HepG2 (cell line): Measurements from ENCODE around the gene MS4A1. TPM values are rescaled to one million over a fixed set of nuclear protein-coding genes. Genes with fewer than 3 reads are reported as not detected.

Experiments used
- ATAC-seq: fragments of 200-7000 bp; cut with Tn5 transposase; 3 replicates; pipeline ENCODE4 v1.9.1; 2020; ENCODE audit warnings: mild to moderate bottlenecking, moderate library complexity
- BruUV-seq: library from RNA; stranded (reverse); fragments of 400-500 nt; replicated peaks from 2 replicates; lab custom pipeline; 2021; lab: Mats Ljungman, UMichigan
- CTCF ChIA-PET: fragments of 300-600 bp; formaldehyde crosslinking; extraction: SDS; loops from one replicate; lab custom pipeline; 2021; ENCODE audit warnings: low total read pairs, inconsistent platforms, low intra/inter-chr PET ratio; lab: Yijun Ruan, JAX
- POLR2A ChIA-PET: fragments of 350-600 bp; sonication (Branson Sonifier 250); formaldehyde crosslinking; loops from one replicate; lab custom pipeline; 2020; ENCODE audit warnings: antibody characterized with exemption, inconsistent platforms; lab: Yijun Ruan, JAX
- DNase-seq: peaks from one replicate; pipeline ENCODE4 v3.0.0-alpha.2; 2015; ENCODE audit warnings: low spot score
- FAIRE-seq: peaks from 3 replicates; lab custom pipeline; 2011; peaks lifted over from hg19 to GRCh38; lab: Jason Lieb, UNC
- H2AFZ ChIP-seq: one replicate; pipeline ENCODE4 v1.6.1; 2011; ENCODE audit warnings: low read length, inconsistent platforms
- H3K27ac ChIP-seq: fragments of 300-600 bp; 3 replicates; pipeline ENCODE4 v1.8.0; 2011; ENCODE audit warnings: mixed run types, mild to moderate bottlenecking, mixed read lengths, low read length, inconsistent platforms; ENCODE audit not compliant: insufficient read depth; ENCODE audit errors: extremely low read length
- H3K27me3 ChIP-seq, 2 experiments: fragments of 200-600 bp in 1 of 2; 2 replicates in 1 of 2; 3 replicates in 1 of 2; pipeline versions ENCODE4 v1.6.0 to v1.8.0; 2011; ENCODE audit warnings: low read length in 2 of 2, mild to moderate bottlenecking in 2 of 2, moderate library complexity in 2 of 2, inconsistent platforms in 1 of 2; ENCODE audit not compliant: insufficient read depth in 2 of 2, control insufficient read depth in 1 of 2
- H3K36me3 ChIP-seq, 2 experiments: fragments of 200-600 bp in 1 of 2; replicated peaks in 1 of 2; 2 replicates in 1 of 2; 3 replicates in 1 of 2; pipeline versions ENCODE4 v1.5.1 to v1.8.0; 2011; ENCODE audit warnings: low read length in 2 of 2, inconsistent platforms in 1 of 2; ENCODE audit not compliant: insufficient read depth in 2 of 2, control insufficient read depth in 1 of 2
- H3K4me1 ChIP-seq: 2 replicates; pipeline ENCODE4 v1.5.1; 2012; ENCODE audit warnings: low read length, inconsistent platforms; ENCODE audit not compliant: insufficient read depth
- H3K4me2 ChIP-seq: 2 replicates; pipeline ENCODE4 v1.6.0; 2011; ENCODE audit warnings: low read depth, low read length, inconsistent platforms
- H3K4me3 ChIP-seq, 3 experiments: fragments of 200-600 bp in 1 of 3; sonication (generic), shearing (Covaris generic) in 1 of 3; replicated peaks in 1 of 3; 2 replicates each; pipeline ENCODE4 v1.5.1; 2011 to 2016; ENCODE audit warnings: low read length in 3 of 3, inconsistent platforms in 2 of 3, low read depth in 2 of 3, mild to moderate bottlenecking in 2 of 3, control low read depth in 1 of 3, mixed read lengths in 1 of 3; ENCODE audit not compliant: insufficient read depth in 1 of 3
- H3K79me2 ChIP-seq: one replicate; pipeline ENCODE4 v1.6.1; 2011; ENCODE audit warnings: low read length, inconsistent platforms; ENCODE audit not compliant: insufficient read depth
- H3K9ac ChIP-seq: 2 replicates; pipeline ENCODE4 v1.6.0; 2011; ENCODE audit warnings: mild to moderate bottlenecking, low read depth, low read length, inconsistent platforms; ENCODE audit not compliant: insufficient read depth
- H3K9me3 ChIP-seq: 2 replicates; pipeline ENCODE4 v1.5.1; 2012; ENCODE audit warnings: mild to moderate bottlenecking, low read length
- H4K20me1 ChIP-seq: 2 replicates; pipeline ENCODE4 v1.6.0; 2011; ENCODE audit warnings: inconsistent platforms, mild to moderate bottlenecking, low read length, moderate library complexity; ENCODE audit not compliant: insufficient read depth
- EEA1 ChIP-seq: sonication (generic); formaldehyde crosslinking; IDR thresholded peaks from 2 replicates; pipeline ENCODE4 v1.5.1; 2020; ENCODE audit warnings: mild to moderate bottlenecking, missing genetic modification reagents, borderline replicate concordance
- EED ChIP-seq: sonication (generic); formaldehyde crosslinking; IDR thresholded peaks from 2 replicates; pipeline ENCODE4 v1.5.0; 2020; ENCODE audit warnings: mild to moderate bottlenecking, missing genetic modification reagents
- MED13 ChIP-seq: sonication (generic); formaldehyde crosslinking; IDR thresholded peaks from 2 replicates; pipeline ENCODE4 v1.5.0; 2020; ENCODE audit warnings: missing genetic modification reagents
- NAIF1 ChIP-seq: sonication (generic); formaldehyde crosslinking; IDR thresholded peaks from 2 replicates; pipeline ENCODE4 v1.5.0; 2020; ENCODE audit warnings: mild to moderate bottlenecking, missing genetic modification reagents, borderline replicate concordance
- SIX4 ChIP-seq: sonication (generic); formaldehyde crosslinking; IDR thresholded peaks from 2 replicates; pipeline ENCODE4 v1.4.0; 2020; ENCODE audit warnings: missing genetic modification reagents
- ZNF180 ChIP-seq: sonication (generic); formaldehyde crosslinking; IDR thresholded peaks from 2 replicates; pipeline ENCODE4 v1.4.0; 2020; ENCODE audit warnings: low read depth, missing genetic modification reagents, borderline replicate concordance
- ZNF331 ChIP-seq: sonication (generic); formaldehyde crosslinking; IDR thresholded peaks from 2 replicates; pipeline ENCODE4 v1.4.0; 2020; ENCODE audit warnings: missing genetic modification reagents
- ZNF616 ChIP-seq: sonication (generic); formaldehyde crosslinking; IDR thresholded peaks from 2 replicates; pipeline ENCODE4 v1.5.0; 2020; ENCODE audit warnings: low read depth, mild to moderate bottlenecking, missing genetic modification reagents
- ZNF720 ChIP-seq: sonication (generic); formaldehyde crosslinking; IDR thresholded peaks from 2 replicates; pipeline ENCODE4 v1.4.0; 2020; ENCODE audit warnings: missing genetic modification reagents
- ZNF891 ChIP-seq: sonication (generic); formaldehyde crosslinking; IDR thresholded peaks from 2 replicates; pipeline ENCODE4 v1.5.0; 2020; ENCODE audit warnings: mild to moderate bottlenecking, missing genetic modification reagents
- WGBS: methylation state at CpG from one replicate; pipeline ENCODE4 v1.1.6; 2017; ENCODE audit warnings: low lambda C conversion rate; 5-methylcytosine and 5-hydroxymethylcytosine counted together
- in situ Hi-C: cut with HindIII; loops from 2 replicates; pipeline ENCODE4 v1.10.0; 2017; ENCODE audit warnings: low pct_unique_long_range_greater_than_20kb; ENCODE audit not compliant: extremely low pct_ligation_motif_present
- intact Hi-C: fragments of 100-400 bp; cut with micrococcal nuclease; formaldehyde crosslinking; loops from one replicate; pipeline ENCODE4 v1.10.0; 2022; ENCODE audit not compliant: unreplicated experiment
- polyA plus RNA-seq, 8 experiments: library from polyadenylated mRNA; depleted of rRNA in 3 of 8; stranded (reverse) in 7 of 8; unstranded in 1 of 8; fragments of >200 nt; fragmentation: Illumina TruSeq in 4 of 8; extraction: Trizol in 4 of 8; gene quantifications; 2 replicates each; pipeline versions ENCODE4 v1.2.1 to v1.2.3, GENCODE V29; 2011 to 2016; ENCODE audit warnings: low read depth in 4 of 8, missing spikeins in 1 of 8, mixed read lengths in 1 of 8; ENCODE audit not compliant: insufficient read depth in 1 of 8
- total RNA-seq, 5 experiments: library from RNA; depleted of rRNA; stranded (reverse); fragments of >200 nt; fragmentation: Illumina TruSeq; extraction: Trizol; gene quantifications; 2 replicates each; pipeline ENCODE4 v1.2.3, GENCODE V29; 2016; ENCODE audit warnings: low read depth in 1 of 5
- TF ChIP-seq, protein P1 (sequence below): sonication (generic); formaldehyde crosslinking; IDR thresholded peaks from 2 replicates; pipeline ENCODE4 v1.4.0; 2020; ENCODE audit warnings: missing genetic modification reagents, borderline replicate concordance
- TF ChIP-seq, protein P2 (sequence below): sonication (generic); formaldehyde crosslinking; IDR thresholded peaks from 2 replicates; pipeline ENCODE4 v1.4.0; 2020; ENCODE audit warnings: missing genetic modification reagents, borderline replicate concordance
- TF ChIP-seq, protein P3 (sequence below): IDR thresholded peaks from 2 replicates; pipeline ENCODE4 v1.6.1; 2016; ENCODE audit warnings: mild to moderate bottlenecking, missing biosample characterization, missing genetic modification reagents
- TF ChIP-seq, protein P4 (sequence below): sonication (generic); formaldehyde crosslinking; IDR thresholded peaks from 2 replicates; pipeline ENCODE4; 2020; ENCODE audit warnings: missing genetic modification reagents, mild to moderate bottlenecking, borderline replicate concordance

The MS4A1 gene
- total and polyA plus RNA-seq, 2 of the 13 experiments (the other 11 are each of a cell fraction or from before 2014, with no cell fraction given) = 0.01 TPM; not detected in 1

DNA sequence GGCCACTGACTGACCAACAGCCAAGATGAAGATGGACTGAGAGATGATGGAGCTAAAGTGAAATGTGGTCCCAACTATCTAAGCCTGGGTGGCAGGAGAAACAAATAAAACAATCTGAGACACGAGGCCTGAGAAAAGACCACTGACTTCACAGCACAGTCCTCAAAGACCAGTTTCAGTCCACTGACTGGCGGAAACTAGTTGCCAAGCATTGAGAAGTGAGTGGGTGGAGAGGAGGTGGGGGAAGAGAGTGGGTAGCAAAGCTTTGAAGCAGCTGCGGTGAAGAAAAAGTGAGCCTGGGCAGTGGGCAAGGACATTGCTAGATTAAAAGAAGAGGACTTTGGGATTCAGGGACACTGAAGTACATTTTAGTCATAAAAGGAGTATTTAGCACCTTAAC, 1.9 kb downstream of the MS4A1 start:
- BruUV-seq = no TSS peak
- H3K36me3 ChIP-seq = no peaks in the 10 kb centered on the region
- H4K20me1 ChIP-seq = no peaks in the 10 kb centered on the region
- intact Hi-C loops (no loop called here), in situ Hi-C loops (no loop called here)
- no peak overlapping the region for H3K27ac ChIP-seq
- H3K79me2 ChIP-seq = no peaks in the 10 kb centered on the region
- no peak overlapping the region for H3K4me2 ChIP-seq
- ATAC-seq (no peak), DNase-seq (no peak), FAIRE-seq (no peak)
- TF ChIP-seq, protein P1, sequence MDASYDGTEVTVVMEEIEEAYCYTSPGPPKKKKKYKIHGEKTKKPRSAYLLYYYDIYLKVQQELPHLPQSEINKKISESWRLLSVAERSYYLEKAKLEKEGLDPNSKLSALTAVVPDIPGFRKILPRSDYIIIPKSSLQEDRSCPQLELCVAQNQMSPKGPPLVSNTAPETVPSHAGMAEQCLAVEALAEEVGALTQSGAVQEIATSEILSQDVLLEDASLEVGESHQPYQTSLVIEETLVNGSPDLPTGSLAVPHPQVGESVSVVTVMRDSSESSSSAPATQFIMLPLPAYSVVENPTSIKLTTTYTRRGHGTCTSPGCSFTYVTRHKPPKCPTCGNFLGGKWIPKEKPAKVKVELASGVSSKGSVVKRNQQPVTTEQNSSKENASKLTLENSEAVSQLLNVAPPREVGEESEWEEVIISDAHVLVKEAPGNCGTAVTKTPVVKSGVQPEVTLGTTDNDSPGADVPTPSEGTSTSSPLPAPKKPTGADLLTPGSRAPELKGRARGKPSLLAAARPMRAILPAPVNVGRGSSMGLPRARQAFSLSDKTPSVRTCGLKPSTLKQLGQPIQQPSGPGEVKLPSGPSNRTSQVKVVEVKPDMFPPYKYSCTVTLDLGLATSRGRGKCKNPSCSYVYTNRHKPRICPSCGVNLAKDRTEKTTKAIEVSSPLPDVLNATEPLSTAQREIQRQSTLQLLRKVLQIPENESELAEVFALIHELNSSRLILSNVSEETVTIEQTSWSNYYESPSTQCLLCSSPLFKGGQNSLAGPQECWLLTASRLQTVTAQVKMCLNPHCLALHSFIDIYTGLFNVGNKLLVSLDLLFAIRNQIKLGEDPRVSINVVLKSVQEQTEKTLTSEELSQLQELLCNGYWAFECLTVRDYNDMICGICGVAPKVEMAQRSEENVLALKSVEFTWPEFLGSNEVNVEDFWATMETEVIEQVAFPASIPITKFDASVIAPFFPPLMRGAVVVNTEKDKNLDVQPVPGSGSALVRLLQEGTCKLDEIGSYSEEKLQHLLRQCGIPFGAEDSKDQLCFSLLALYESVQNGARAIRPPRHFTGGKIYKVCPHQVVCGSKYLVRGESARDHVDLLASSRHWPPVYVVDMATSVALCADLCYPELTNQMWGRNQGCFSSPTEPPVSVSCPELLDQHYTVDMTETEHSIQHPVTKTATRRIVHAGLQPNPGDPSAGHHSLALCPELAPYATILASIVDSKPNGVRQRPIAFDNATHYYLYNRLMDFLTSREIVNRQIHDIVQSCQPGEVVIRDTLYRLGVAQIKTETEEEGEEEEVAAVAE (CRISPR knock-in tag) = no peak
- TF ChIP-seq ZNF616 (CRISPR knock-in tag) = no peak
- no peak for TF ChIP-seq ZNF331 (CRISPR knock-in tag)
- TF ChIP-seq, protein P2, sequence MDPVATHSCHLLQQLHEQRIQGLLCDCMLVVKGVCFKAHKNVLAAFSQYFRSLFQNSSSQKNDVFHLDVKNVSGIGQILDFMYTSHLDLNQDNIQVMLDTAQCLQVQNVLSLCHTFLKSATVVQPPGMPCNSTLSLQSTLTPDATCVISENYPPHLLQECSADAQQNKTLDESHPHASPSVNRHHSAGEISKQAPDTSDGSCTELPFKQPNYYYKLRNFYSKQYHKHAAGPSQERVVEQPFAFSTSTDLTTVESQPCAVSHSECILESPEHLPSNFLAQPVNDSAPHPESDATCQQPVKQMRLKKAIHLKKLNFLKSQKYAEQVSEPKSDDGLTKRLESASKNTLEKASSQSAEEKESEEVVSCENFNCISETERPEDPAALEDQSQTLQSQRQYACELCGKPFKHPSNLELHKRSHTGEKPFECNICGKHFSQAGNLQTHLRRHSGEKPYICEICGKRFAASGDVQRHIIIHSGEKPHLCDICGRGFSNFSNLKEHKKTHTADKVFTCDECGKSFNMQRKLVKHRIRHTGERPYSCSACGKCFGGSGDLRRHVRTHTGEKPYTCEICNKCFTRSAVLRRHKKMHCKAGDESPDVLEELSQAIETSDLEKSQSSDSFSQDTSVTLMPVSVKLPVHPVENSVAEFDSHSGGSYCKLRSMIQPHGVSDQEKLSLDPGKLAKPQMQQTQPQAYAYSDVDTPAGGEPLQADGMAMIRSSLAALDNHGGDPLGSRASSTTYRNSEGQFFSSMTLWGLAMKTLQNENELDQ (CRISPR knock-in tag) = no peak
- TF ChIP-seq ZNF720 (CRISPR knock-in tag) = no peak
- TF ChIP-seq EEA1 (CRISPR knock-in tag) = no peak
- TF ChIP-seq, protein P3, sequence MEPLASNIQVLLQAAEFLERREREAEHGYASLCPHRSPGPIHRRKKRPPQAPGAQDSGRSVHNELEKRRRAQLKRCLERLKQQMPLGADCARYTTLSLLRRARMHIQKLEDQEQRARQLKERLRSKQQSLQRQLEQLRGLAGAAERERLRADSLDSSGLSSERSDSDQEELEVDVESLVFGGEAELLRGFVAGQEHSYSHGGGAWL (CRISPR knock-in tag) = no peak
- TF ChIP-seq, protein P4, sequence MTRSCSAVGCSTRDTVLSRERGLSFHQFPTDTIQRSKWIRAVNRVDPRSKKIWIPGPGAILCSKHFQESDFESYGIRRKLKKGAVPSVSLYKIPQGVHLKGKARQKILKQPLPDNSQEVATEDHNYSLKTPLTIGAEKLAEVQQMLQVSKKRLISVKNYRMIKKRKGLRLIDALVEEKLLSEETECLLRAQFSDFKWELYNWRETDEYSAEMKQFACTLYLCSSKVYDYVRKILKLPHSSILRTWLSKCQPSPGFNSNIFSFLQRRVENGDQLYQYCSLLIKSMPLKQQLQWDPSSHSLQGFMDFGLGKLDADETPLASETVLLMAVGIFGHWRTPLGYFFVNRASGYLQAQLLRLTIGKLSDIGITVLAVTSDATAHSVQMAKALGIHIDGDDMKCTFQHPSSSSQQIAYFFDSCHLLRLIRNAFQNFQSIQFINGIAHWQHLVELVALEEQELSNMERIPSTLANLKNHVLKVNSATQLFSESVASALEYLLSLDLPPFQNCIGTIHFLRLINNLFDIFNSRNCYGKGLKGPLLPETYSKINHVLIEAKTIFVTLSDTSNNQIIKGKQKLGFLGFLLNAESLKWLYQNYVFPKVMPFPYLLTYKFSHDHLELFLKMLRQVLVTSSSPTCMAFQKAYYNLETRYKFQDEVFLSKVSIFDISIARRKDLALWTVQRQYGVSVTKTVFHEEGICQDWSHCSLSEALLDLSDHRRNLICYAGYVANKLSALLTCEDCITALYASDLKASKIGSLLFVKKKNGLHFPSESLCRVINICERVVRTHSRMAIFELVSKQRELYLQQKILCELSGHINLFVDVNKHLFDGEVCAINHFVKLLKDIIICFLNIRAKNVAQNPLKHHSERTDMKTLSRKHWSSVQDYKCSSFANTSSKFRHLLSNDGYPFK = no peak
- TF ChIP-seq EED (CRISPR knock-in tag) = no peak
- no peak for TF ChIP-seq MED13 (CRISPR knock-in tag)
- TF ChIP-seq SIX4 (CRISPR knock-in tag) = no peak
- no peak for TF ChIP-seq ZNF180 (CRISPR knock-in tag)
- no peak for TF ChIP-seq ZNF891 (CRISPR knock-in tag)
- no peak for TF ChIP-seq NAIF1 (CRISPR knock-in tag)
- no peak overlapping the region for H2AFZ ChIP-seq
- no peaks in the 10 kb centered on the region for H3K9me3 ChIP-seq
- ChIA-PET CTCF (no interaction called here), POLR2A (no interaction called here)
- no peak overlapping the region for H3K4me3 ChIP-seq
- no peak overlapping the region for H3K9ac ChIP-seq
- H3K27me3 ChIP-seq = no peaks in the 10 kb centered on the region
- 2% methylated on average over 3 of the region's 3 CpGs for WGBS
- H3K4me1 ChIP-seq = no peaks in the 10 kb centered on the region
